NCI-H1417 treated with DMSO at 0.1 percent for 48 hours (cell line): Measurements from ENCODE around the gene DHX32.
"Not testable (repeated sequence)": the region's sequence is repeated elsewhere in the genome, so short reads cannot be mapped to it uniquely, and the experiment has no call there.

Source experiments
- DNase-seq: peaks from one replicate; lab custom pipeline; 2025; lab: John Stamatoyannopoulos, UW

Gene DHX32

GRCh38 chr10:125896088-125896934, 15.2 kb upstream of the DHX32 start, which contains the start of gene FANK1:
FANK1 (plus strand) TSS chr10:125896564; CDS start chr10:125896643, 79 bp downstream.
- peak; percentile 11 for DNase-seq

DNA sequence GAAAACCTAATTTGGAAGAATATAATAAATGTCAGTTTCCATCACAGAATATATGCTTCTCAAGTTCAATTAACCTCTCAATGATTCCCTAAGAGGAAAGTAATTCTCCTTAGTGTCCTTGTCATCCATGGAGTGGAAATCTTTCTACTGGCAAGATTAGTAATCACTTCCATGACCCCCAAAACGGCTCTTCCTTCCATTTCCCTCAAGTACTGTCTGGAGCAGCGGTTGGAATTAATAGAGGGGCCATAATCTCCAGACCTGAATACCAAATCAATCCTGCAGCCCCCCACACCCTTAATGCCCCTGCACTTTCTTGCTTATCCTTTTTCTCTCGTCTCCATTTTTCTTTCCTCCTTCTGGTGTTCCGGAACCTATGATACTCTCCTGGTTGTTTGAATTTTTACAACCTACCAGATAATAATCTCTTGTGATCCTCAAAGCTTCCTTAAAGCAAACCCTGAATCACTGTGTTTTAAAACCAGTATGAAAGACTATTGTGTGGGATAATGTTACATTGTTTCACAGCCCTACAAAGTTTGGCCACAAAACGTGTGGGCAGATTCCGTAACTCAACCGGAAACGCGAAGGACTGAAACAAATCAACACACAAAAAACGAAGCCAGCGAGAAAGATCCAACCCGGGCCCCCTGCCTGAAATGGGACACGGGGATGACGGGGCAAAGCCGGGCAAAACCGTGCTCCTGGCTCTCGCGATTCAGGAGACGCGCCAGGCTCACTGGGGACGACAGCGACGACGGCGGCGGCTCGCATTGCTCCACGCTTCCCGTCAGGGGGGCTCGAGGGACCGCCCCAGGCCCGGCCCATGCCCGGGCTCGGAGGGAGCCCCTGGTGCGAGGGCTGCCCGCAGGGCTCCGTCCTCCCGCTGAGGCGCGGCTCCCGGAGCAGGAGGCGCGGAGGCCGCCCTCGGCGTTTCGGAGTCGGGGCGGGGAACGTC, 14.3 kb upstream of the DHX32 start:
- not testable (repeated sequence) for DNase-seq

GRCh38 chr10:125894176-125894575, 13.1 kb upstream of the DHX32 start:
- not testable (repeated sequence) for DNase-seq

DNA sequence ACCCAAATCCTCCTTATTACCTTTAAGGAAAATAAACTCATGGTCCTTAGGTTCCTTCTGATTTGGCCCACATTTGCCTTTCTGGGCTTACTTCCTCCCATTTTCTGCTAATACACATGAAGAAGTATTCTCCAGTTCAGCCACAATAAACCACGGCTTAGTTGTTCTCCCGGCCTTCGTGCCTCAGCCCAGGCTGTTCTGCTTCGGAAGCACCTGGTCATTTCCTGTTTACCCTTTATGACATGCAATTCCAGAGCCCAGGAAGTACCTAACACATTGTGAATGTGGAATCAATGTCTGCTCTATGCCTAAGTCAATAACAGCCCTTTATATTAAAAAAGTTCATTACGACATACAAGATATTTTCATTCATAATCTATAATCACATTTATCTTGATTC, 11.3 kb upstream of the DHX32 start:
- DNase-seq = not testable (repeated sequence)

GRCh38 chr10:125889441-125889840, 8.3 kb upstream of the DHX32 start:
- not testable (repeated sequence) for DNase-seq

DNA sequence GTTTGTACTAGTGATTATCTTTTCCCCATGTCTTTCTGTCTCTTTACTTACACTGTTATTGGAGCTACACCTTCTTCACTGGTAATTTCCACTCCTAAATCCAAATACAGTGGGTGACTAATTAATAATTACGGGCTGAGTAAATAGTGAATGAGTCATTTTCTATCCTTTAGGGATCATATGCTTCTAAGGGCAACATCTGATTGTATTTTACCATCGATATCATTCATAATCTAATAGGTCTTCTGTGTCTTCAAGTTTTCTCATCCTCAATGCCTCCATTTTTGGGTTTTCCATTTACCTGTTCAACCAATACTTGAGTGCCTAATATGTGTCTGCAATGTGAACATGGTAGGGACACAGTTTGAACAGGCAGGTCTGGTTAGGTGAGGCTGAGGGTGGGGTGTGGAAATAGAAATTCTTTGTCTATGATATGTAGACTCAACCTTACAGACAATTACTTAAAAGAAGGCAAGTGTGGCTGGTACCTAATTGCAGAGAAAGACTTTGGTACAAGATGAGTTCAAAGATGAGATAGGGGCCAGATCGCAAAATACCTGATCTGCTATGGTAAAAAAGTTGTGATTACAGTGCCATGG, 5.9 kb upstream of the DHX32 start:
- DNase-seq = no peak

DNA sequence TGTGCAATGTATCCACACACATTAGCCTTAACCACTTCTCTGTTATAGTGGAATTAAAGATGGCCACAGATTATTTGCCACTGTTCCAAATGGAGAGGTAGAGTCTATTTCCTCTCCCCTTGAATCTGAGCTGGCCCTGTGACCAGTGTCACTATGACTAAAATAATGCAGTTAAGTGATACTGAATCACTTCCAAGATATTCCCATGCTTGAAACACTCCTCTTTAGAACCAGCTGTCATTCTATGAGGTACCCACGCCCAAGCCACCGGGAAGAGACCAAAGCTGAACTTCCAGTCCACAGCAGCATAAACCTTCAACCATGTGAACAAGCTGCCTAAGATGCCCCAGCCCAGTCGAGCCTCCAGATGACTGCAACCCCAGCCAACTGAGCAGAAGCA, 2.1 kb upstream of the DHX32 start:
- no peak for DNase-seq

- no peak for DNase-seq
Observed at GRCh38 chr10:125882596-125882995, 1.5 kb upstream of the DHX32 start.

DNA sequence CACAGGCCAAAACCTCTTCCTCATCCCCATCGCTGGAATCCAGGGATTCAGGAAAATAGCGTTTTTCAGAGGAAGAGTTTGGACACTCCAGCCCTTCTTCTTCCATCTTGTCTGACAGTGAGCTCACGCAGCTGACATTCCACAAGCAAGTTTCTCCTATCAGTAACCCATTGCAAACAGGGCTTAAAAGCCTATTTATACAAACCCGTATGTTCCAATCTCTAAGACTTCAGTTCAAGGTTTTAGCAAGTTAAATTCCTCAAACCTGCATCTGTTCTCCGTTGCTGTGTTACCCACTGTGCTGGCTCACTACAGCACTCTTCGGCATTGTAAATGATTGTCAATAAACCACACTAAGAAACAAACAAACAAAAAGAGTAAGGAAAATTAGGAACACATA, 373 bp downstream of the DHX32 start:
- no peak for DNase-seq

GRCh38 chr10:125878957-125879835, 1.9 kb downstream of the DHX32 start:
- no peak for DNase-seq

GRCh38 chr10:125871338-125871737, 9.8 kb downstream of the DHX32 start:
- DNase-seq = no peak

DNA sequence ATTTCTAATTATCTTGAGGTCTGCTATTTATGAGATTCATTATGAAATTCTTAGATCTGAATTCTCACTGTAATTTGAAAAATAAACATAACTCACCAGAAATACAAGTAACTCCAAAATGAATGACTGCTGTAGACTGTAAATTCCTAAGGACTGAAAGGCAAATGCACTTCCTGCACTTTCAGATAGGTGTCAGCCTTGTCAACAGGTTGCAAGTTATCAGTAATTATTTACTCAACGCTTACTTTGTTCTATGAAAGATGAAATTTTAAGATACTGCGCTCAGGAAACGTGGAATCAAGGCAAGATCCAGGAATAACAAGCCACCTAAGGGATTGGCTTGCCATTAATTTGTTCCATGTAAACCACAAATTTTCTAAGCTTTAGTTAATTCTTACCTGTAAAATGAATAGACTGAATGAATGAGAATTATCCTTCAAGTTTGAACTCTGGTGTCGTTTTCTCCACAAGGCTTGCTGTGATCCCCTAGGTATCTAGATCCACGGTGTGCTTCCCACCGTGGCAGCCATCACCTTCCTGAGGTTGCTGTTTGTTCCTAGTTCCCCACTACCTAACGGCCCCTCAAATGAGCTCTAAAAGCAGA, 12.6 kb downstream of the DHX32 start:
- no peak for DNase-seq

DNA sequence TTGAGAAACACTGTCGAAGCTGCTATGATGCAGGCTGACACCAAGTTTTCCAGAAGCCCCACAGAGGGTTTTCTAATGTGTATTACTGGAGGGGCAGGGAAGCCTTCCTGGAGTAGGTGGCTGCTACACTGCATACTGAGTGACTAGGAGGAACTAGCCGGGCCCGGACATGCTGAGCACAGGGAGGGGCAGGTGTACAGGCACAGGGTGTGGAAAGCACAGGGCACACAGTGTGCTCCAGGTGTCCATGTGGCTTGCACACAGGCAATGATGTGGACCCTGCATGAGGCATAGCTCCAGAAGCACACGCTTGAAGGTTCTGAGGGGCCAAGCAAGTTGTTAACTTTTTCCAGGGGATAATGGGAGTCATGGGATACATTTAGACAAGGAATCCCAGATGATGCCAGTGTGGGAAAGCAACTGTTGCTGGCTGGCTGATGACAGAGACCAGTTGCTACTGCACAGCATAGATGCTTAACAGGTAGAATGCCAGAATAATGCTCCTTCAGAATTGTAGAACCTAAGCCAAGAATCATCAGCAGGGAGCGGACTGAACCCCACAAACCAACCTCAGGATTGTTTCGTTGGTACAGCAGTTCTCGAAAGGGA, 14.6 kb downstream of the DHX32 start:
- no peak for DNase-seq

DNA sequence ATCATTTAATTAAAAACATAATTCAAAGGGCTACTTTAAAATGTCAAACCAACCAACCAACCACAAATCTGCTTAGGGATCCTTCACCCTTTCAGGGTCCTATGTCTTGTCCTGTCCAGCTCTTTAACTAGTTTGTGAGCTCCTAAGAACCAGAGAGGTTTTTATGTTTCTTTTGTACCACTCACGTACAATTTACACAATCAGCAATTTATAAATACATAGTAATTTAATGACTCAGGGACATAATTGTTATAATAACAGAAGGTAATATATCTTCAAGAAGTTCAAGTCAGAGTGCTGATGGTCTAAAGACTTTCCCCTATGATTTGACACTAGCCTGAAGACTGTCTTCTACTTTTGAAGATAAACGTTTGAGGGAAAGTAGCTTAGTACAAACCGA, 16.0 kb downstream of the DHX32 start:
- no peak for DNase-seq

DNA sequence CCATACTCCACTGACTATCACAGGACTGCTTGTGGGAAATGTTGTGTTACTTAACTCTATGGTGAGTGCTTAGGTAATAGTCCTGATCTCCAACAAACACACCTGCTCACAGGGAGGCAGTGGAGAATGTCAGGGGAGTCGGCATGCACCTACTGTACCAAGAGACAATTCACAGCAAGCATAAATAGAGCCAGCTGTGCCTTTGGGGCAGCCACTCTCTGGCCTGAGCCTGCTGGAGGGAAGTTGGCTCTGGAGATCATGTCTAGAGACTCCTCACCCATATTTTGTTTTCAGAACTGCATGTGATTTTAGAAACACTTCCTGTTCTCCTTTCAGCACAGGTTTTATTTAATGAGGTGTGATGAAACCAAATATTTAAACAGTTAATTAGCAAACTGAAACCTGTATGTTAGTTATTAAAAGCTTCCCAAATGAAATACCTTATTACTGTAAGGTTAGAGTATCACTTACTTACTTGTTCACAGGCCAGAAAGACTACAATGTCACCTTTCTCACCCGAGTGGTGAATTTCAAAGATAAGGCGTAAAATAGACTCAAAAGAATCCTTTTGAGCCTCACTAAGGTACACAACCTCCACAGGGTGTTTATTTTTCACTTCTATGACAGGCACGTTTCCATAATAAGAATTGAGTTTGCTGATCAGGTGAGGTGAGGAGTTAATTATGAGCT, 21.8 kb downstream of the DHX32 start:
- DNase-seq = no peak

DNA sequence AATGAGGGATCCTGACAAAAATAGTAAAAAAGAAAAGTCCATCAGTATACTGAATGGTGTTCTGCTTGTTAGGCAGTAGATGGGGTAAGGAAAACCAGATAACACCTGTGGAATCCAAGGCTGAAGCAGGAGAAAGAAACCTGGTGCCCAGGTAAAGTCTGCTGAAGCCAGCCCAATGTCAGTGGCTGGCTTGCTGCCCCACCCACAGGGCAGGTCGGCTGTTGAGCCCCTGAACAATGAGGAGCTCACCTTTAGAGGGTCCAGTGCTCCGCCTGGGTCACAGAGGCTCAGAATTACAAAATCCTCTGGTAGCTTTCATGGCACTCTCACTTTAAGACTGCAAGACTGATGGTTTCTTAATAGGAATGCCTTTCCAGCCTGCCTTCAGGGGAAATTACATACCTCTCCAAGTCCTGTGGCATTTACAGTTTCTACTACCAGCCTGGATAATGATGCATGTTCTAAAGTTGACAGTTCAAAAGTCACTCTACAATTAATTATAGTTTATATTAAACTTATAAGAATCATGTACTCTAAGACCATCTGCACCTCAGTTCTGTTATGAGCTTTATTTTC, 23.8 kb downstream of the DHX32 start:
- DNase-seq = no peak

GRCh38 chr10:125852487-125852886, 28.6 kb downstream of the DHX32 start:
- DNase-seq = no peak

- DNase-seq = no peak
Observed at GRCh38 chr10:125850766-125851731, 30.0 kb downstream of the DHX32 start.
